Sigmoid colon (tissue), 7 donors: ENCODE results near the gene DLG1. TPM values are rescaled to one million over a fixed set of nuclear protein-coding genes. Genes with fewer than 3 reads are reported as not detected.

Experiments
- DNase-seq: peaks from one replicate; pipeline ENCODE4 v3.0.0-alpha.2; 2019
- H3K27ac ChIP-seq, 4 donors: fragments of 200-600 bp; sonication (generic); one replicate each; pipeline ENCODE4 v1.5.1; 2016 to 2019; ENCODE audit warnings: mild to moderate bottlenecking in 1 of 4
- H3K27me3 ChIP-seq, 3 donors: fragments of 200-600 bp; sonication (generic); one replicate each; pipeline ENCODE4 v1.5.1; 2019; ENCODE audit warnings: mild to moderate bottlenecking in 1 of 3
- H3K36me3 ChIP-seq, 4 donors: fragments of 200-600 bp; sonication (generic); one replicate each; pipeline ENCODE4 v1.5.1; 2016 to 2019
- H3K4me1 ChIP-seq, 4 donors: fragments of 200-600 bp; sonication (generic); one replicate each; pipeline ENCODE4 v1.5.1; 2017 to 2019
- H3K4me3 ChIP-seq, 4 donors: fragments of 200-600 bp; sonication (generic); one replicate each; pipeline ENCODE4 v1.5.1; 2017 to 2019; ENCODE audit warnings: mild to moderate bottlenecking in 2 of 4, moderate library complexity in 1 of 4
- H3K9me3 ChIP-seq, 4 donors: fragments of 200-600 bp in 3 of 4; sonication (generic) in 3 of 4; one replicate each; pipeline versions ENCODE4 v1.5.1 to v1.6.1; 2013 to 2019
- CTCF ChIP-seq, 4 experiments: fragments of 450-650 bp in 3 of 4; fragments of 200-600 bp in 1 of 4; IDR thresholded peaks; one replicate each; pipeline ENCODE4 v1.5.1; 2016 to 2019; ENCODE audit warnings: antibody characterized with exemption in 4 of 4, mild to moderate bottlenecking in 3 of 4, moderate library complexity in 2 of 4
- EP300 ChIP-seq, 4 donors: sonication (generic); formaldehyde crosslinking; IDR thresholded peaks; one replicate each; pipeline ENCODE4 v1.6.1; 2017; ENCODE audit warnings: antibody characterized with exemption in 4 of 4
- POLR2A ChIP-seq, 2 donors: fragments of 450-650 bp; IDR thresholded peaks; one replicate each; pipeline ENCODE4 v1.6.1; 2016; ENCODE audit warnings: antibody characterized with exemption in 2 of 2, mild to moderate bottlenecking in 2 of 2, moderate library complexity in 2 of 2
- POLR2AphosphoS5 ChIP-seq, 4 donors: sonication (generic); formaldehyde crosslinking; IDR thresholded peaks; one replicate each; pipeline ENCODE4 v1.6.1; 2017; ENCODE audit warnings: antibody characterized with exemption in 4 of 4
- WGBS, 2 donors: extraction: QIAGEN DNeasy Blood & Tissue Kit; methylation state at CpG; one replicate each; pipeline ENCODE4 v1.1.7; 2013; 5-methylcytosine and 5-hydroxymethylcytosine counted together
- intact Hi-C: fragments of 100-400 bp; cut with DNase I; formaldehyde crosslinking; loops from one replicate; pipeline ENCODE4 v1.15.1; 2023
- polyA plus RNA-seq, 3 donors: library from polyadenylated mRNA; stranded (reverse); fragments of 200-250 nt; gene quantifications; one replicate each; pipeline ENCODE4 v1.2.3, GENCODE V29; 2013
- total RNA-seq, 4 donors: library from RNA; depleted of rRNA; stranded (reverse); fragments of >200 nt; gene quantifications; one replicate each; pipeline ENCODE4 v1.1.0, GENCODE V29; 2016
- donor health status: healthy with polysubstance abuse.
- donor health status: Bipolar disorder and iron deficiency.
- donor health status: healthy.

DLG1 gene
- total and polyA plus RNA-seq, 7 donors = 30.6 to 83.7 (median 64.3) TPM

GRCh38 chr3:197293605-197294237 is 4.7 kb downstream of the DLG1 start:
- TF ChIP-seq EP300 (IDR thresholded peaks at IDR 0.05) (no peak), POLR2A (IDR thresholded peaks at IDR 0.05) (no peak), CTCF (IDR thresholded peaks at IDR 0.05) (no peak), POLR2AphosphoS5 (IDR thresholded peaks at IDR 0.05) (no peak)
- H3K27ac ChIP-seq = no peak overlapping the region
- intact Hi-C loops = no loop called here
- no peaks in the 10 kb centered on the region for H3K27me3 ChIP-seq
- H3K36me3 ChIP-seq = peaks cover 0 to 32% (median 0%) of the 10 kb centered on the region in 4 donors
- 31 to 63% methylated on average over 4 of the region's 4 CpGs for WGBS, 2 donors
- DNase-seq = no peak
- peaks cover 0 to 40% (median 24%) of the 10 kb centered on the region in 4 donors for H3K4me1 ChIP-seq
- no peak overlapping the region for H3K4me3 ChIP-seq
- no peaks in the 10 kb centered on the region for H3K9me3 ChIP-seq

GRCh38 chr3:197292648-197293047 is 5.8 kb downstream of the DLG1 start:
- Histone ChIP-seq H3K27me3 (no peaks in the 10 kb centered on the region), H3K4me3 (no peak overlapping the region), H3K27ac (no peak overlapping the region), H3K9me3 (no peaks in the 10 kb centered on the region), H3K4me1 (peaks cover 0 to 38% (median 24%) of the 10 kb centered on the region in 4 donors), H3K36me3 (peaks cover 0 to 35% (median 0%) of the 10 kb centered on the region in 4 donors)
- intact Hi-C loops = no loop called here
- no peak for DNase-seq
- 85 to 96% methylated on average over 1 of the region's 1 CpG for WGBS, 2 donors
- TF ChIP-seq POLR2A (IDR thresholded peaks at IDR 0.05) (no peak), CTCF (IDR thresholded peaks at IDR 0.05) (no peak), POLR2AphosphoS5 (IDR thresholded peaks at IDR 0.05) (no peak), EP300 (IDR thresholded peaks at IDR 0.05) (no peak)

GRCh38 chr3:197292083-197292646 is 6.2 kb downstream of the DLG1 start:
- WGBS, 2 donors = 87 to 88% methylated on average over 8 of the region's 8 CpGs
- intact Hi-C loops = no loop called here
- H3K9me3 ChIP-seq = no peaks in the 10 kb centered on the region
- no peak overlapping the region for H3K27ac ChIP-seq
- H3K4me3 ChIP-seq = no peak overlapping the region
- H3K4me1 ChIP-seq = peaks cover 0 to 37% (median 24%) of the 10 kb centered on the region in 4 donors
- no peaks in the 10 kb centered on the region for H3K27me3 ChIP-seq
- peaks cover 0 to 35% (median 0%) of the 10 kb centered on the region in 4 donors for H3K36me3 ChIP-seq
- DNase-seq = no peak
- TF ChIP-seq POLR2AphosphoS5 (IDR thresholded peaks at IDR 0.05) (no peak), CTCF (IDR thresholded peaks at IDR 0.05) (no peak)

- Histone ChIP-seq H3K27me3 (no peaks in the 10 kb centered on the region), H3K9me3 (no peaks in the 10 kb centered on the region), H3K4me3 (no peak overlapping the region), H3K36me3 (peaks cover 0 to 36% (median 0%) of the 10 kb centered on the region in 4 donors), H3K4me1 (peaks cover 0 to 27% (median 12%) of the 10 kb centered on the region in 4 donors), H3K27ac (no peak overlapping the region)
- DNase-seq = no peak
- intact Hi-C loops = no loop called here
- no peak for TF ChIP-seq EP300 (IDR thresholded peaks at IDR 0.05)
- no peak for TF ChIP-seq CTCF (IDR thresholded peaks at IDR 0.05)
- TF ChIP-seq POLR2A (IDR thresholded peaks at IDR 0.05) = no peak
- TF ChIP-seq POLR2AphosphoS5 (IDR thresholded peaks at IDR 0.05) = no peak
Observed at GRCh38 chr3:197289726-197290125, 8.7 kb downstream of the DLG1 start.
